GM21526 (cell line): ENCODE results near the gene KCTD2.
"Not testable (repeated sequence)": the region's sequence is repeated elsewhere in the genome, so short reads cannot be mapped to it uniquely, and the experiment has no call there.

Experiments used
- ATAC-seq: cut with Tn5 transposase; IDR thresholded peaks from one replicate; pipeline ENCODE4 v1.9.1; 2021; ENCODE audit warnings: moderate library complexity; ENCODE audit not compliant: unreplicated experiment, low FRiP score

Gene KCTD2

DNA sequence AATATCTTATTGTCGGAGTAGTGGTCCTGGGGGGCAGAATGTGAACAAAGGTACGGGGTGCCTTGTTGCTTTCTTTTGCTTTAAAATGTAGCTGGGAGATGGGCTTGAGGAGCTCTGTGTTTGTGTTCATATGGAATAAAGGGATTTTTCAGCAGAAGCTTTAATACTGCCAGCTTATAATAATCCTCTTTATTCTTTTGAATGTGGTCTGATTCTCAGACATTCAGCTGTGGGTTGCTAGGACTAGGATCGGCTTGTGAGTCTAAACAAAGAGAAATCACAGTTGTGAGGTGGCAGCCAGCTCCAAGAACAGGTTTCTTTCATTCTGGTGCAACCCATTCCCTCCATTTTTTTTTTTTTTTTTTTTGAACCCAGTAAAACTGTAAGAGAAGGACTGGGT lies 27.3 kb upstream of the KCTD2 start:
- no peak for ATAC-seq

DNA sequence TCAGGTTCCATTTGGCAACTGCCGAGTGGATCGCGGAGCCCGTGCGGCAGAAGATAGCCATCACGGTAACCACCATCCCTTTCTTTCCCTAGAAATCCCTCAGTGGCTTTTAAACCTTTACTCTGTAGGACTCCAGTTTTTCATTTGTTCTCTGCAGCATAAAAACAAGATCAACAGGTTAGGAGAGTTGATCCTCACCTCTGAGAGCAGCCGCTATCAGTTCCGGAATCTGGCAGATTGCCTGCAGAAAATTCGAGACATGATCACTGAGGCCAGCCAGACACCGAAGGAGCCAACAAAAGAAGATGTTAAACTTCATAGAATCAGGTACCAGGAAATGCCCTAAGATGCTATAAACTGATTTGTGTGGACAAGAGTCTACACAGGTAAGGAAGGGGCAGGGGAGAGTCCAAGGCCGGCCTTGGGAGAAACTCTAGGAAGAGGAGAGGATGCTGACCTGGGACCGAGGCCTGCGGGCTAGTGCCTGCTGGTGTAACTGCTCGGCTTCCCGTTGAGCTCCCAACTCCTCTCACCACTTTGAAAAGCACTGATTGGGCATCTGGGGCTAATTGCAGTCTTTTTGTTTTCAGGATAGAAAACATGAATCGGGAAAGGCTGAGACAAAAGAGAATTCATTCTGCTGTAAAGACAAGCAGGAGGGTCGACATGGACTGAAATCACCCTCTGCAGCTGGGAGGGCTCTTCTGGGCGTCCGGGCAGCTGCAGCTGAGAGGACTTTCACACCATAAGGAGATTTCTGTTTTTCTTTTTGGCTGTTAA lies 26.5 kb upstream of the KCTD2 start:
- no peak for ATAC-seq

DNA sequence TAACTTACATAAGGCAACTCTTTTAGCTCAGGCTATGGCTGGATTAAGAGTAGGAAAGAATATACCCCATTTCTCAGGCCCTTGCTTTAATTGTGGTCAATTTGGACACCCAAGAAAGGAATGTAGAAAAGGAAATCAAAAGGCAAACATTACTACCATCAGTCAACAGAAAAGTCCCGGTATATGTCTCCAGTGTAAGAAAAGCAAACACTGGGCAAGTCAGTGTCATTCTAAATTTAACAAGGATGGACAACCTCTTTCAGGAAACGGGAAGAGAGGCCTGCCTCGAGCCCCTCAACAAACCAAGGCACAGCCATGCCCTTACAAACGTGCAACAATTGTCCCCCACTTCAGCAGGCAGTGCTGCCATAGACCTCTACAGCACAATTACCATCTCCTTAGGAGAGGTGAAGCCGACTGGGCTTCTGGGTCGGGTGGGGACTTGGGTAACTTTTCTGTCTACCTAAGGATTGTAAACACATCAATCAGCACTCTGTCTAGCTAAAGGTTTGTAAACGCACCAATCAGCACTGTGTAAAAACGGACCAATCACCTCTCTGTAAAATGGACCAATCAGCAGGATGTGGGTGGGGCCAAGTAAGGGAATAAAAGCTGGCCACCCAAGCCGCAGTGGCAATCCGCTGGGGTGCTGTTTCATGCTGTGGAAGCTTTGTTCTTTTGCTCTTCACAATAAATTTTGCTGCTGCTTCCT lies 22.2 kb upstream of the KCTD2 start:
- no peak for ATAC-seq

DNA sequence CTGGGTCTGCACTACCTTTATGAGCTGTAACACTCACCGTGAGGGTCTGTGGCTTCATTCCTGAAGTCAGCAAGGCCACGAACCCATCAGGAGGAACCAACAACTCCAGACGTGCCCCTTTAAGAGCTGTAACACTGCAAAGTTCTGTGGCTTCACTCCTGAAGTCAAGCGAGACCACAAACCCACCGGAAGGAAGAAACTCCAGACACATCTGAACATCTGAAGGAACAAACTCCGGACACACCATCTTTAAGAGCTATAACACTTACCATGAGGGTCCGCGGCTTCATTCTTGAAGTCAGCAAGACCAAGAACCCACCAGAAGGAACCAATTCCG lies 21.7 kb upstream of the KCTD2 start:
- ATAC-seq: not testable (repeated sequence)

DNA sequence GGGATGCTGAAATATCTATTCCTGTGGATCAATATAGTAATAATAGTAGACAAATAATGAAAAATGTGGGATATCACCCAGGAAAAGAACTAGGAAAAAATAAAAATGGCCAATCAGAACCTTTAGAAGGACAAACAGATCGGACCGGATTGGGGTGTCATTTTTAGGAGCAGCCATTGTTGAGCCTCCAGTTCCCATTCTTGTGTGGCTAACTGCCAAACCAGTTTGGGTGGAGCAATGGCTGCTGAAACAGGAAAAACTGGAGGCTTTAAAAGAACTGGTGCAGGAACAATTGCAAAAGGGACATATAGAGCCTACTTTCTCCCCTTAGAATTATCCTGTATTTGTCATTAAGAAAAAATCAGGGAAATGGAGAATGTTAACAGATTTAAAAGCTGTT lies 20.4 kb upstream of the KCTD2 start:
- not testable (repeated sequence) for ATAC-seq

DNA sequence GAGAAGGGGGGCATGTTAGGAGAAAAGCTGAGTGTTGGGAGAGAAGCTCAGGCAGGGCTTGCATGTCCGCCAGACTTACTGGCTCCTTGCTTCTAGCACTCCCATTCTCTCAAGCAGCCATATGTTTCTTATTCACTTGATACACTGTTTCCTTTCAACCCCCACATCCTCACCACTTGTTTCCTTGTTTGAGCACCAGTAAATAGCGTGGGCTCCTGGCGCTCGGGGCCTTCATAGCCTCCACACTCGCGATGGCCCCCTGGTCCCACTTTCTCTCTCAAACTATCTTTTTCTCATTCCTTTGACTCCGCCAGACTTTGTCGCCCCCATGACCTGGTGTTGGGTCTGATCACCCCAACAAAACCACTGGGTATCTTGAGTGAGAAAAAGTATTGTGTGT lies 16.9 kb upstream of the KCTD2 start:
- ATAC-seq: no peak

DNA sequence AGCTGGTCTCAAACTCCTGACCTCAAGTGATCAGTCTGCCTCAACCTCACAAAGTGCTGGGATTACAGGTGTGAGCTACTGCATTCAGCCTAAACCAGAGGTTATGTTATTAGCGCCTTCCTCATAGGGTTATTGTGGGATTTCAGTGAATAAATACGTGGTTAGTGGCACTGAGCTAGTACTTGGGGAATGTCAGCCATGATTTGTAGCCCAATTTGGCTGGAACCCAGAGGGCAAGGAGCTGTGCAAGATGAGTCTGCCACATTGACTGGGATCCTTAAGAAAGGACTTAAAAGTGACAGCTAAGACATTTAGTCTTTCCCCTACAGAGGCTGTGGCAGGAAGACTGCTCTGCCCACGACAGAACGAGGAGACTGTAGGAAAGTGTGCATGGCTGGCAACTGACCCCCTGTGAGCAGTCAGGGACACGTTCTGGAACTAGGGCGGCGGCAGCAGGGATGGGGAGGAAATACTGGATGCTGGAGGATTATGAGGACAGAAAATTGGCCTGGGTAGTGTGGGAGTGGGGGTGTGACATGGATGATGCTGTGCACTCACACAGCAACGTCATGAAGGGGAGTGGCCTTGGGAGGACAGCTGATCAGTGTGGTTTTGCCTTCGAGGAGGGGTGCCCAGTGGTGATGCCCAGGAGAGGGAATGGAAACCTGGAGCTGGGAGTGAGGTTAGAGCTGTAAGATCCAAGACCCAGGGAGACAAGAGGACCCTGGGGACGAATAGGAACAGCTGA lies 14.9 kb upstream of the KCTD2 start:
- no peak for ATAC-seq

DNA sequence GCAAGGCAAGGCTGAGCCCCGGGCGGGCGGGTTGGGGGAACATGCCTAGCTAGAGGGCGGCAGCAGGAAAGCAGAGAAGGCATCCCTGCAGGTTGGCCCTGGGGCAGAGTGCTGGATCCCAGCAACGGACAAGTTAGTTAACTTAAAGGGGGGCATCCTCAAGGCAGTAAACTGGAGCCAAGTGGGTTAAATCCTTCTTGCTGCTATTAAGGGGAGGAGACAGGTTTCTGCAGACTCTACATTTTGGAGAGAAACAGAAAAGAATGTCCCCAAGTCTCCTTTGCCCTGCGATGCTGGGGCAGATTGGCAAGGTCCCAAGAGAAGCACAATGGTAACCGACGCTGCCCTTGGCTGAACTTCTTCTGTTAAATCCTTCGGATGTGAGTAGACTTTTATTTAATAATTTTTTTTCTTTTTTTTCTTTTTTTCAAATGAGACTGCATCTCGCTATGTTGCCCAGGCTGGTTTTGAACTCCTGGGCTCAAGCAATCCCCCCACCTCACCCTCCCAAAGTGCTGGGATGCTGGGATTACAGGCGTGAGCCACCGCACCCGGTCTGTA lies 14.2 kb upstream of the KCTD2 start:
- no peak for ATAC-seq

DNA sequence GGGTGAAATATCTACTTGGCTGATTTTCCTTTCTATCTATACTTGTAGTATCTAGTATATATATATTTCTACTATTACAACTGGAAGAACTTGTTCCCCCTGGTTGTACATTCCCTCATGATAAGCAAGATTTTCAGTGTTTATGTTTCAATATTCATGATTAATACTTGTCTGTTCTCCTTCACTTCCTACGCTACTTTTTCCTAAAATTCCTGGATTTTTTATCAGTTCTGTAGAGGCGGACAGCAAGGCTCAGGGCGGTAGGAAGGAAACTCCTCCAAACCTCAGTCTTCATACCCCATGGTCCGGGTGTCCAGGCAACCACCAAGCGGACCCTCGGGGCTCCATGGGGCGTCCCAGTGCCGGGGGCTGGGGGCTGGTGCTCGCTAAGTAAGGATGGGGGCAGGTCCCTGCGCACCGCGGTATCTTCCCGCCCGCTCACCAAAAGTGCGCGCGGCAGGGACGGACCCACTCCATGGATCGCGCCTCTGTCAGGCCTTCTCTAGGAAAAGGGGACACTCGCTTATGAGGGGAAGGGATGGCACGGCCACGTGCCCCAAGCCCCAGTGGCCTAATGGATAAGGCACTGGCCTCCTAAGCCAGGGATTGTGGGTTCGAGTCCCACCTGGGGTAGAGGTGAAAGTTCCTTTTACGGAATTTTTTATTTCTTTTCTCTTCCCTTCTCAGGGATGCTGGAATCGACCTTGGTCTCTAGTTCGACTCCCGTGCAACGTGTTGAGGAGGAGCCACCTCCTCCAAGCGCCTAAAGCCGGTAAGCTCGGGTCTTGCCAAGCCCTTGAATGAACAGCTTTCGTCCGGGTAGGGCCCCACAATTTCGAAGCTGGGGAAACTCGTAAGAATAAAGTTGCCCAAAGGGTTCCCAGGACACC lies 13.4 kb upstream of the KCTD2 start:
- peak; percentile 45 for ATAC-seq

DNA sequence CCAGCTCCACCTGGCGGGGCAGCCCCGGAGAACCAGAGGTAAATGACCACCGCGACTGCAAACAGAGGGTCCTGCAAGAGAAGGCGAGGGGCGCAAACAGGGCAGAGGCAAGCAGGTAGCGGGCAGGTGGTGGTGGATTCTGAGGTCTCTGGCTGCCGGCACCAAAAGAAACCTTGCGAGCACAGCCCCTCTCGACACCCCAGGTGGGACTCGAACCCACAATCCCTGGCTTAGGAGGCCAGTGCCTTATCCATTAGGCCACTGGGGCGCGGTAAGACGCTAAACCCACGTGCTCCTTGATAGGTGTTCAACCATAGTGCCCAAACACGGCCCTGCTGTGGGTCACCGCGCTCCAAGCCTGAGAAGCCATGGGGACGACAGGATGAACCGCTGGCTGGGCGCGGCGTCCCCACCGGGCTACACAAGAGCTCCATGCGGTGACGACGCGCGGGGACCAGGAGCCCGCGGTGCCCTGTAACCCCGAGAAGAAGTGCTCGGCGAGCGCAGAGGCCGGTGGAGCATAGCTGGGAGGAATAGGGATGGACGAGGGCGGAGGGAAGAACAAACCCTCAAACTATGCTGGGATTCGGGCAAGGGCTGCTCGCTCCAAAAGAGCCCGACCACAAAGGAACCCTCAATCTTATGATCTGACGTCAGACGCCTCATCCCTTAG lies 12.7 kb upstream of the KCTD2 start:
- ATAC-seq: peak; percentile 38

DNA sequence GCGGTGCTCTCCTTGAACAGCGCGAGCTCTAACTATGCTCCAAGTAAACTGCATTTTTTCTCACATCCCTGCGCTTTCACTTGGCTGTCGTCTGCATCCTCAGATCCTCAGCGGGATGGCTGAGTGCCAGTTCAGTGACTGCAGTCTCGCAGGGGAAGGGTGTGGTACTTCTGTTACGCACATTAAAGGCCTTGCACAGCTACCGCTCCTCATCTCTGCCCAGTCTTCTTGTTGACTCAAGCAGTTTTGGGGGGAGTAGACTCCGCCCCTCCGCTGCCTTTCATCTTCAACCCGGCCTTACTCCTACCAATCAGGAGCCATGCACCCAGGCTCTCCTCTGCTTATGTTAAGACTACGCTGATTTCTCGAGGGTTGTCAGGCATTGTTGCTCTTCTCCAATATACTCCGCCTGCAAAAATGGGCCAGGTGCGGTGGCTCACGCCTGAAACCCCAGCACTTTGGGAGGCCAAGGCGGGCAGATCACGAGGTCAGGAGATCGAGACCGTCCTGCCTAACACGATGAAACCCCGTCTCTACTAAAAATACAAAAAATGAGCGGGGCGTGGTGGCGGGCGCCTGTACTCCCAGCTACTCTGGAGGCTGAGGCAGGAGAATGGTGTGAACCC lies 10.3 kb upstream of the KCTD2 start:
- no peak for ATAC-seq

DNA sequence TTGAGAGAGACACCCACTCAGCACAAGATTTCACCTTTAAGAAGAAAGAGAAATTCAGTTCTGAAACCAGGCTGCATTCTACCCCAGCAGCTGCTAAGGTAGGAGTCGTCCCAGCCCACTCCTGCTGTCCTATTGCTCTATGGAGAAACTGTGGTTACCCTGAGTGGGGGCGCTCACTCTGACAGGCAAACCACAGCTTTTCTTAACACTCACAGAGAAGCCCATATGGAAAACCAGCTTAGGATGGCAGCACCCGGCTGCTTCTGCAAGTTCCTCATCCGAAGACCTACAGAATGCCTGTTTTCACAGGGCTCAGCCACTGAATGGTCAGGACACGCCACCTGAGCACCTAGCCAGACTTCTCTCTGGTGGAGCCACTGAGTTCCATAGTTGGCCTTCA lies 7.8 kb upstream of the KCTD2 start:
- no peak for ATAC-seq

DNA sequence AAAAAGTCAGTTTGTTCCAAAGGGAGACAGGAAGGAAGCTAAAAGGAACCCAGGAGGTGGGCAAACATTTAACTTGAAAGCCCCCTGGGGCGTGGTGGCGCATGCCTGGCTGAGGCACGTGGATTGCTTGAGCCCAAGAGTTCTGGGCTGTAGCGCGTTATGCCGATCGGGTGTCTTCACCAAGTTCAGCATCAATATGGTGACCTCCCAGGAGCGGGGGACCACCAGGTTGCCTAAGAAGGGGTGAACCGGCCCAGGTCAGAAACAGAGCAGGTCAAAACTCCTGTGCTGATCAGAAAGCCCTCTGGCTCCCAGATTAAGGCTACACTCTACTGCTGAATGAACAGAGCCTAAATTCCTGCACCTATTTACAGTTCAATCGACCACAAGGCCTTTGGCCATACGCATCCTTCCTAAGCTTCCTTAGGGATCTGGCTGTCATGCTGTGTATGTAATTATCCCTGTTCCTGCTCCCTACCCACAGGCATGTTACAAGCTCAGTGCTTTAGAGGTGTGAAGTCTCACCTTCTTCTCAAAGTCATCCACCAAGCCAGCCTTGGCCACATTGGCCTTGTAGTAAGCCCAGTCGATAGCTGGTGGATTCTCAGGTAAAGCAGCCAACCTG lies 5.3 kb upstream of the KCTD2 start:
- no peak for ATAC-seq

DNA sequence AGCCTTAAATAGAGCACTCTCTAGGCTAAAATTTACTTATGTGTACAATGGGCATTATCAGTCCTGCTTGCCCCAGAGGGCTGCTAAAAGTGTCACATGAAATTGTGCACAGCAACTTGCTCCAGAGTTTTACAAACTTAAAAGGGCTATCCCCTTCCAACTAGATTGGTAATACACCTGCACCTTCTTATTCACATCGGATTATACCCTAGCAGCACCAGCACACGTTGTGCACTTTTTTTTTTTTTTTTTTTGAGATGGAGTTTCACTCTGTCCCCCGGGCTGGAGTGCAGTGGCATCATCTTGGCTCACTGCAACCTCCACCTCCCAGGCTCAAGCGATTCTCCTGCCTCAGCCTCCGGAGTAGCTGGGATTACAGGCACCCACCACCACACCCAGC lies 3.2 kb upstream of the KCTD2 start:
- ATAC-seq: not testable (repeated sequence)

DNA sequence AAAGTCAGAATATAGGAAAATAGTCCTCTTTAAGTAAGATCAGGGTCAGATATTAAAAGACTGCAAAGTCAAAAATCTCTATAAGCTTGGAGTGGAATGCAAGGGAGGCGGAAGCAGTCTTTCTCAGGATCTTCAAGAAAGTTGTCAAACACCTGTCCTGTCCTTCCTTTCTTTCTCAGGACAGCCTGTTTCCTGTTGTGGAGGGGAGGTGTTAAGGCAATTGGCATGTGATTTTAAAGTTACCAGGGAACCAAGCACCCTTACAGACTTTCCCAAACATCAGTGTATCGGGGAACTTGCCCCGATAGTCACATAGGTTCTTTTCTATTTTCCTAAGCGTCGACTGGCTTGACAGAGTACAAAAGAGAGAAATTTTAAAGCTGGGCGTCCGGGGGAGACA lies 2.3 kb upstream of the KCTD2 start:
- ATAC-seq: no peak

DNA sequence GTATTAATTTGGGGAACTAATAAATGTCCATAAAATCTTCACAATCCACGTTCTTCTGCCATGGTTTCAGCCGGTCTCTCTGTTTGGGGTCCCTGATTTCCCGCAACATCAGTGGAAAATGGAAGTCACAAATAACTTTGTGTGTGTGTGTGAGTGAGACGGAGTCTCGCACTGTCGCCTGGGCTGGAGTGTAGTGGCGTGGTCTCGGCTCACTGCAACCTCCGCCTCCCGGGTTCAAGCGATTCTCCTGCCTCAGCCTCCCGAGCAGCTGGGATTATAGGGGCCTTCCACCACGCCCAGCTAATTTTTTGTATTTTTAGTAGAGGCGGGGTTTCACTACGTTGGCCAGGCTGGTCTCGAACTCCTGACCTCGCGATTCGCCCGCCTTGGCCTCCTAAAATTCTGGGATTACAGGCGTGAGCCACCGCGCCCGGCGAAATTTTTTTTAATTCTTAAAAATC lies 1.0 kb upstream of the KCTD2 start:
- not testable (repeated sequence) for ATAC-seq

DNA sequence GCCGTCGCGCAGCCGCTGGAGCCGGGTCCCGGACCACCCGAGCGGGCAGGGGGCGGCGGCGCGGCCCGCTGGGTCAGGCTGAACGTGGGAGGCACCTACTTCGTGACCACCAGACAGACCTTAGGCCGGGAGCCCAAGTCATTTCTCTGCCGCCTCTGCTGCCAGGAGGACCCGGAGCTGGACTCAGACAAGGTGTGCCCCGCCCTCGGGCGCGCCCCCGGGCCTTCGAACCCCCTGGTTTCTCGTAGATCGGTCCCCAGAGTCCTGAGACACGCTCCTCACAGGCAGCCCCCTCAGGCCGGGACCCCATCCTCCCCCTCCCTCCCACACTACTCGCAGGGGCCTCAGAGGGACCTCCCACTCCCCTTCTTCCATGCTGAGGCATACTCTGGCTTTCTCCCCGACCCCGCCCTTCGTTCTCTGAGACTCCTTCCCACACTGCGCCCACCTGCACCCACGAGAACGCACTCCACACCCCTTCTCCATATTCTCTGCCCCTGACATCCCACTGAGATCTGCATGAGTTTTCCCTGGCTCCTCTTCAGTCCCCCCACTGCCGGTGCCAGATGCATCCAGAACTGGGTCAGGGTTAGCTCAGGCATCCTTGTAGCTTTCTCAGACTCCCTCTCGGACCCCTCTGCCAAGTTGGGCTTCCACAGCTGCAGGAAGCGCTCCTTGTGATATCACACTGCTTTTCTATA lies 523 bp downstream of the KCTD2 start:
- no peak for ATAC-seq

DNA sequence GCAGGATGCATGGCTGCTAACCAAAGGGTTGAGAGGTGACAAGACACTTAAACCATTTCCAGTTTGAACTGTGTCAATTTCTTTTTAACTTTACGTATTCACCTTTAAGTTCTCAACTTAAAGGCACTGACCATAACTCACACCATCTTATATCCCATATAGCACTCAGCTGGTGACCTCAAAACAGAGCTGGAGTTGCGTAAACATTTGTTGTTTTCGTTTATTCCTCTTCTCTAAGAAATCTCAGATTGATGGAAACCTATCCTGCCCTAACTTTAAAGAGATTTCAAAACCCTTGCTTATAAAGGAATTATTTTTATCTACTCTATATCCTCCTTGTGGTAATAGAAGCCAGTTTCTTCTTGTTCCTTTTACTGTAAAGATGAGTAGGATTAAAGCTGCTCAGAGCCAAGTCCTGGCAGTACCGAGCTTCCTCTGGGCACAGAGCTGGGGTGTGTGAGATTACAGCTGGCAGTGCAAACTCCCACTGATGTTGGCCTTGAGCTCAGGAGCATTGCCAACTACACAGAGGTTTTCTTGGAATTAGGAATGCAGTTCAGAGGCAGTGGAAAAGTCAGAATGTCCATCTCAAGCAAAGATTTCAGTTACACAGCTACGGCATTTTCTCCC lies 1.3 kb downstream of the KCTD2 start:
- no peak for ATAC-seq
